ENCODE data around the gene MCM9.
"Not testable (repeated sequence)": the region's sequence is repeated elsewhere in the genome, so short reads cannot be mapped to it uniquely, and the experiment has no call there.

MCM9 gene

GRCh38 chr6:118771253-118771652 is 163.7 kb downstream of the MCM9 start:
- no peak overlapping the region for H3K9ac ChIP-seq (ENCODE audit: insufficient read length, low read depth)
- no peak overlapping the region for H3K4me3 ChIP-seq (ENCODE audit: insufficient read length, low read depth)
- H3K4me1 ChIP-seq (ENCODE audit: insufficient read depth, insufficient read length) = no peaks in the 10 kb centered on the region
- TF ChIP-seq SUZ12 (IDR thresholded peaks at IDR 0.05; ENCODE audit: extremely low read depth, insufficient read depth, insufficient read length) = no peak
- no peak for TF ChIP-seq YY1 (IDR thresholded peaks at IDR 0.05; ENCODE audit: insufficient read depth, insufficient read length)
- TF ChIP-seq ZNF274 (IDR thresholded peaks at IDR 0.05; ENCODE audit: low read depth, low read length) = no peak
- no peak for DNase-seq (ENCODE audit: low read depth, low spot score)
- H3K9me3 ChIP-seq (ENCODE audit: insufficient read depth, low read length) = no peaks in the 10 kb centered on the region
- H3K27me3 ChIP-seq (ENCODE audit: insufficient read depth, insufficient read length) = no peaks in the 10 kb centered on the region
- no peaks in the 10 kb centered on the region for H3K36me3 ChIP-seq (ENCODE audit: insufficient read depth, insufficient read length, low read length)

DNA sequence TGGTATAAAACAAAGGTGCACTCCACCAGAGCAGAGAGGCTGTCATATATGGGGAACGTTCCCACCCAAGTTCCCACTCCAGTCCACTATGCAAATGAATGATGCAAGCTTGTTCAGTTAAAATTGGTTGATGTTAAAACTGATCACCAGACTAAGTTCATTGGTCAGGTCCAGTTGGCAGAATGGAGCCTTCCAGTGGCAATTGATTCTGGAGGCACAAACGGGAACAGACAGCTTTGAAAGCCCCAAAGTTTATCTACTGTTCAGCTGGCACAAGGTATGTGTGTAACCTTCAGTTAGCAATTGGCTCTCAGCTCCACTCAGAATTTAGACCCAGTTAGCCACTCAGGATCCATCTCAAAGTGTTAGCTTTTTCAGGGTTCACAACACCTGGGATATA is 164.1 kb downstream of the MCM9 start:
- TF ChIP-seq SUZ12 (IDR thresholded peaks at IDR 0.05; ENCODE audit: extremely low read depth, insufficient read depth, insufficient read length) (no peak), YY1 (IDR thresholded peaks at IDR 0.05; ENCODE audit: insufficient read depth, insufficient read length) (no peak), ZNF274 (IDR thresholded peaks at IDR 0.05; ENCODE audit: low read depth, low read length) (no peak)
- H3K27me3 ChIP-seq (ENCODE audit: insufficient read depth, insufficient read length) = no peaks in the 10 kb centered on the region

DNA sequence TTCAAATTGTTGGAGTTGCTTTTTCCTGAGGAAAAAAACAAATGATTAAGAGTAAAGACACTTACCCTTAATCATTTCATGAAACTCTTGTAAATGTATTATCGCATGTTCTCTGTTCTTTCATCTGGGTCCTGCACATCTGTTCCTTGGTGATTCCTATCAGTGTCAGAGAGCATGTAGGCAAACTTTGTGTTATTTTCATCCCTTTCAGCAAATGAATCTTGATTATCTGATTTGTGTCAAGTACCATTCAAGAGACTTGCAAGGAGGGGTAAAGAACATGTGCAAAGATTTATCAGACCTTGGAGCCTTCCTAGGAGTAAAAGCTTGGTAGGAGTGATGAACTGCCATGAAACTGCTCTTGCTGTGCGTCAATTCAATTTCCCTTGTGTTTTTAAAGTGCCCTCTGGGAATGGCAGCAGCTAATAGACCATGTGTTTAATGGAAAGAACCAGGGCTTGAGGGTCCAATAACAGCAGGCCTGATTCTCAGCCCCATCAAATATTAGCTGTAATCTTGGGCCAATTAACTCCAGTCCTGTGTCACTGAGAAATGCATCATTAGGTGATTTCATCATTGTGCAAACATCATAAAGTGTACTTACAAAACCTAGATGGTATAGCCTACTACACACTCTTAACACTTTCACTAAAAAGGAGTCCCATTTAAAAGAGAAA is 164.7 kb downstream of the MCM9 start:
- no peaks in the 10 kb centered on the region for H3K4me1 ChIP-seq (ENCODE audit: insufficient read depth, insufficient read length)
- H3K27me3 ChIP-seq (ENCODE audit: insufficient read depth, insufficient read length) = no peaks in the 10 kb centered on the region
- no peak for DNase-seq (ENCODE audit: low read depth, low spot score)
- no peaks in the 10 kb centered on the region for H3K9me3 ChIP-seq (ENCODE audit: insufficient read depth, low read length)
- TF ChIP-seq YY1 (IDR thresholded peaks at IDR 0.05; ENCODE audit: insufficient read depth, insufficient read length) (no peak), ZNF274 (IDR thresholded peaks at IDR 0.05; ENCODE audit: low read depth, low read length) (no peak), SUZ12 (IDR thresholded peaks at IDR 0.05; ENCODE audit: extremely low read depth, insufficient read depth, insufficient read length) (no peak)
- H3K36me3 ChIP-seq (ENCODE audit: insufficient read depth, insufficient read length, low read length) = no peaks in the 10 kb centered on the region
- no peak overlapping the region for H3K4me3 ChIP-seq (ENCODE audit: insufficient read length, low read depth)
- H3K9ac ChIP-seq (ENCODE audit: insufficient read length, low read depth) = no peak overlapping the region

More for the DNA sequence above, 164.1 kb downstream of the MCM9 start:
- H3K36me3 ChIP-seq (ENCODE audit: insufficient read depth, insufficient read length, low read length) = no peaks in the 10 kb centered on the region
- no peak for DNase-seq (ENCODE audit: low read depth, low spot score)
- no peaks in the 10 kb centered on the region for H3K4me1 ChIP-seq (ENCODE audit: insufficient read depth, insufficient read length)
- H3K9me3 ChIP-seq (ENCODE audit: insufficient read depth, low read length) = no peaks in the 10 kb centered on the region
- no peak overlapping the region for H3K9ac ChIP-seq (ENCODE audit: insufficient read length, low read depth)
- H3K4me3 ChIP-seq (ENCODE audit: insufficient read length, low read depth) = no peak overlapping the region

- TF ChIP-seq ZNF274 (IDR thresholded peaks at IDR 0.05; ENCODE audit: low read depth, low read length) = no peak
- TF ChIP-seq YY1 (IDR thresholded peaks at IDR 0.05; ENCODE audit: insufficient read depth, insufficient read length) = no peak
- no peak for TF ChIP-seq SUZ12 (IDR thresholded peaks at IDR 0.05; ENCODE audit: extremely low read depth, insufficient read depth, insufficient read length)
- H3K4me3 ChIP-seq (ENCODE audit: insufficient read length, low read depth) = no peak overlapping the region
- H3K9me3 ChIP-seq (ENCODE audit: insufficient read depth, low read length) = no peaks in the 10 kb centered on the region
- H3K27me3 ChIP-seq (ENCODE audit: insufficient read depth, insufficient read length) = no peaks in the 10 kb centered on the region
- H3K9ac ChIP-seq (ENCODE audit: insufficient read length, low read depth) = no peak overlapping the region
- H3K36me3 ChIP-seq (ENCODE audit: insufficient read depth, insufficient read length, low read length) = no peaks in the 10 kb centered on the region
- no peak for DNase-seq (ENCODE audit: low read depth, low spot score)
- no peaks in the 10 kb centered on the region for H3K4me1 ChIP-seq (ENCODE audit: insufficient read depth, insufficient read length)
Measured at GRCh38 chr6:118768904-118769325, 166.0 kb downstream of the MCM9 start.

- TF ChIP-seq SUZ12 (IDR thresholded peaks at IDR 0.05; ENCODE audit: extremely low read depth, insufficient read depth, insufficient read length) = no peak
- TF ChIP-seq YY1 (IDR thresholded peaks at IDR 0.05; ENCODE audit: insufficient read depth, insufficient read length) = no peak
- no peak for TF ChIP-seq ZNF274 (IDR thresholded peaks at IDR 0.05; ENCODE audit: low read depth, low read length)
Measured at GRCh38 chr6:118768441-118768840, 166.5 kb downstream of the MCM9 start.

DNA sequence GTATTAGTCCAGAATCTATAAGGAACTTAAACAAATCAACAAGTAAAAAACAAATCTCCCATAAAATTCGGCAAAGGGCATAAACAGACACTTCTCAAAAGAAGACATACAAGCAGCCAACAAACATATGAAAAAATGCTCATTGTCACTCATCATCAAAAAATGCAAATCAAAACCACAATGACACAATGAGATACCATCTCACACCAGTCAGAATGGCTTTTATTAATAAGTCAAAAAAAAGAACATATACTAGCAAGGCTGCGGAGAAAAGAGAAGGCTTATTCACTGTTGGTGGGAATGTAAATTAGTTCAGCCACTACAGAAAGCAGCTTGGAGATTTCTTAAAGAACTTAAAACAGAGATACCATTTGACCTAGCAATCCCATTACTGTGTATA is 169.6 kb downstream of the MCM9 start:
- not testable (repeated sequence) for H3K9ac ChIP-seq (ENCODE audit: insufficient read length, low read depth); H3K36me3 ChIP-seq (ENCODE audit: insufficient read depth, insufficient read length, low read length); H3K27me3 ChIP-seq (ENCODE audit: insufficient read depth, insufficient read length); H3K4me3 ChIP-seq (ENCODE audit: insufficient read length, low read depth); H3K4me1 ChIP-seq (ENCODE audit: insufficient read depth, insufficient read length); H3K9me3 ChIP-seq (ENCODE audit: insufficient read depth, low read length); DNase-seq (ENCODE audit: low read depth, low spot score)

More at GRCh38 chr6:118768441-118768840, 166.5 kb downstream of the MCM9 start:
- Histone ChIP-seq H3K4me3 (ENCODE audit: insufficient read length, low read depth) (no peak overlapping the region), H3K9ac (ENCODE audit: insufficient read length, low read depth) (no peak overlapping the region), H3K36me3 (ENCODE audit: insufficient read depth, insufficient read length, low read length) (no peaks in the 10 kb centered on the region), H3K4me1 (ENCODE audit: insufficient read depth, insufficient read length) (no peaks in the 10 kb centered on the region), H3K9me3 (ENCODE audit: insufficient read depth, low read length) (no peaks in the 10 kb centered on the region), H3K27me3 (ENCODE audit: insufficient read depth, insufficient read length) (no peaks in the 10 kb centered on the region)
- DNase-seq (ENCODE audit: low read depth, low spot score) = no peak

DNA sequence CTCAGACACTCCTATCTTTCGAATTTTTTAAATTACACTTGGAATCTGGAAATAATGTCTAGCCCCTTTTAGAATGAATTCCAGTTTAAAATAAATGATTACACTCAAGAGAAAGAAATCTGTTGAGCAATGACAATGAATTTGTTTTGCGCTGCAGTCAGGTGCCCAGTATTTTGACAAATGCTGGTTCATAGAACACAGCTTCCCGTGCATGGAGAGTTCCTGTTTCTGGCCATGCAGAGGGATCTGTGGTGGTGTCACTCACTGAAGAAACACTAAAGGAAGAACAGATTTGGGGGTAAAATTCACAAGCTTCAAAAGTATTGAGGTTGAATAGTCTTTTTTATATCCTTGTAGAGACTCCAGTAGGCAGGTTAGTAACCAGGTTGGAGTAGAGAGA is 170.2 kb downstream of the MCM9 start:
- DNase-seq (ENCODE audit: low read depth, low spot score) = no peak
- TF ChIP-seq ZNF274 (IDR thresholded peaks at IDR 0.05; ENCODE audit: low read depth, low read length) (no peak), SUZ12 (IDR thresholded peaks at IDR 0.05; ENCODE audit: extremely low read depth, insufficient read depth, insufficient read length) (no peak), YY1 (IDR thresholded peaks at IDR 0.05; ENCODE audit: insufficient read depth, insufficient read length) (no peak)
- H3K4me1 ChIP-seq (ENCODE audit: insufficient read depth, insufficient read length) = no peaks in the 10 kb centered on the region
- no peak overlapping the region for H3K9ac ChIP-seq (ENCODE audit: insufficient read length, low read depth)
- no peaks in the 10 kb centered on the region for H3K9me3 ChIP-seq (ENCODE audit: insufficient read depth, low read length)
- no peak overlapping the region for H3K4me3 ChIP-seq (ENCODE audit: insufficient read length, low read depth)
- no peaks in the 10 kb centered on the region for H3K27me3 ChIP-seq (ENCODE audit: insufficient read depth, insufficient read length)
- no peaks in the 10 kb centered on the region for H3K36me3 ChIP-seq (ENCODE audit: insufficient read depth, insufficient read length, low read length)
